Sigmoid colon (tissue), 4 donors: ENCODE results near the gene TMTC2.

Experiments used
- POLR2A ChIP-seq, 2 donors: fragments of 450-650 bp; IDR thresholded peaks; one replicate each; pipeline ENCODE4 v1.6.1; 2016; ENCODE audit warnings: antibody characterized with exemption in 2 of 2, mild to moderate bottlenecking in 2 of 2, moderate library complexity in 2 of 2
- POLR2AphosphoS5 ChIP-seq, 4 donors: sonication (generic); formaldehyde crosslinking; IDR thresholded peaks; one replicate each; pipeline ENCODE4 v1.6.1; 2017; ENCODE audit warnings: antibody characterized with exemption in 4 of 4

DNA sequence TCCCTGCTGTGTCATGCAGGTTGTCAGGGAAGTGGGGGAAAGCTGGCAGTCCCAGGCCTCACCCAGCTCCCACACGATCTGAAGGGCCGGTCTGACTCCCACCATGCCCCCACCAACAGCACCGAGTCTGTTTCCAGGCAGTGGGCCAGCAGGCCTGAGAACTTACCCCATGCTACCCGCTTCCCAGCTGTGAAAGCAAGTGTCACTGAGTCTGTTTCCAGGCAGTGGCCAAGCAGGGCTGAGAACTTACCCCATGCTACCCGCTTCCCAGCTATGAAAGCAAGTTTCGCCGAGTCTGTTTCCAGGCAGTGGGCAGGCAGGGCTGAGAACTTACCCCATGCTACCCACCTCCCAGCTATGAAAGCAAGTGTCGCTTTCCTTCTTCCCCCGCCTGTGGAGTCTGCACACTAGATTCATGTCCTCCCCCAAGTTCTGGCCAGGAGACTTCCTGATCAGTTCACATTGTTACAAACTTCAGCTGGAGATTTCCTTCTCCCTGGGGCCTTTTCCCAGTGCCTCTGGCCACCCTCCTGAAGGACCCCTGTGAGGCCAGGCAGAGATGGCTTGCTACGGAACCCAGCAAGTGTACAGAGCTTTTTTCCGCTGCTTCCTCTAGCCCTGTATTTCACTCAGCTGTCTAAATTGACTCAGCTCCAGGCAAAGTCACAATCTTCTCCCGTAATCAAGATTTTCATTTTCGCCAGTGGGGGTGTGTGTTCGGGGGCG is 435.4 kb downstream of the TMTC2 start:
- no peak for TF ChIP-seq POLR2AphosphoS5 (IDR thresholded peaks at IDR 0.05)
- no peak for TF ChIP-seq POLR2A (IDR thresholded peaks at IDR 0.05)
